Measurements from ENCODE around the gene AHI1. TPM values are rescaled to one million over a fixed set of nuclear protein-coding genes. Genes with fewer than 3 reads are reported as not detected.

AHI1 gene
- total RNA-seq, 1 donor from 2014 or later = 23.2 TPM

GRCh38 chr6:135243871-135244796 is 253.4 kb downstream of the AHI1 start:
- H3K9me3 Mint-ChIP-seq = no peaks in the 10 kb centered on the region
- H3K4me3 Mint-ChIP-seq = no peak overlapping the region
- H3K27ac Mint-ChIP-seq = no peak overlapping the region
- no peaks in the 10 kb centered on the region for H3K36me3 Mint-ChIP-seq
- TF ChIP-seq CTCF (conservative IDR thresholded peaks at IDR 0.05) = no peak
- no peaks in the 10 kb centered on the region for H3K27me3 Mint-ChIP-seq
- H3K4me1 Mint-ChIP-seq (ENCODE audit: unreplicated experiment) = no peaks in the 10 kb centered on the region
- no peak for DNase-seq (ENCODE audit: extremely low spot score, unreplicated experiment)

- Mint-ChIP-seq H3K27ac (no peak overlapping the region), H3K27me3 (peaks cover 3% of the 10 kb centered on the region), H3K9me3 (no peaks in the 10 kb centered on the region), H3K4me3 (no peak overlapping the region), H3K36me3 (no peaks in the 10 kb centered on the region), H3K4me1 (ENCODE audit: unreplicated experiment) (no peaks in the 10 kb centered on the region)
- no peak for DNase-seq (ENCODE audit: extremely low spot score, unreplicated experiment)
- TF ChIP-seq CTCF (conservative IDR thresholded peaks at IDR 0.05) = no peak
These were observed 256.8 kb downstream of the AHI1 start for GRCh38 chr6:135240711-135241110.

GRCh38 chr6:135236732-135237131 is 260.8 kb downstream of the AHI1 start:
- no peaks in the 10 kb centered on the region for H3K9me3 Mint-ChIP-seq

GRCh38 chr6:135236319-135236718 is 261.2 kb downstream of the AHI1 start:
- TF ChIP-seq CTCF (conservative IDR thresholded peaks at IDR 0.05) = no peak
- no peak for DNase-seq (ENCODE audit: extremely low spot score, unreplicated experiment)
- Mint-ChIP-seq H3K9me3 (no peaks in the 10 kb centered on the region), H3K4me3 (no peak overlapping the region), H3K27me3 (peaks cover 3% of the 10 kb centered on the region), H3K4me1 (ENCODE audit: unreplicated experiment) (no peaks in the 10 kb centered on the region), H3K27ac (no peak overlapping the region), H3K36me3 (no peaks in the 10 kb centered on the region)

More at GRCh38 chr6:135236732-135237131, 260.8 kb downstream of the AHI1 start:
- H3K27ac Mint-ChIP-seq = no peak overlapping the region
- H3K36me3 Mint-ChIP-seq = no peaks in the 10 kb centered on the region
- DNase-seq (ENCODE audit: extremely low spot score, unreplicated experiment) = no peak
- TF ChIP-seq CTCF (conservative IDR thresholded peaks at IDR 0.05) = no peak
- no peak overlapping the region for H3K4me3 Mint-ChIP-seq
- no peaks in the 10 kb centered on the region for H3K4me1 Mint-ChIP-seq (ENCODE audit: unreplicated experiment)
- peaks cover 3% of the 10 kb centered on the region for H3K27me3 Mint-ChIP-seq

GRCh38 chr6:135235716-135236115 is 261.8 kb downstream of the AHI1 start:
- TF ChIP-seq CTCF (conservative IDR thresholded peaks at IDR 0.05) = no peak
- no peak overlapping the region for H3K4me3 Mint-ChIP-seq
- H3K4me1 Mint-ChIP-seq (ENCODE audit: unreplicated experiment) = no peaks in the 10 kb centered on the region
- no peak for DNase-seq (ENCODE audit: extremely low spot score, unreplicated experiment)
- no peaks in the 10 kb centered on the region for H3K9me3 Mint-ChIP-seq
- H3K36me3 Mint-ChIP-seq = no peaks in the 10 kb centered on the region
- H3K27ac Mint-ChIP-seq = no peak overlapping the region
- H3K27me3 Mint-ChIP-seq = peaks cover 3% of the 10 kb centered on the region
